Sigmoid colon (tissue), 7 donors: ENCODE data around the gene MEGF6. TPM values are rescaled to one million over a fixed set of nuclear protein-coding genes. Genes with fewer than 3 reads are reported as not detected.

Experiments
- DNase-seq: peaks from one replicate; pipeline ENCODE4 v3.0.0-alpha.2; 2019
- H3K27ac ChIP-seq, 4 donors: fragments of 200-600 bp; sonication (generic); one replicate each; pipeline ENCODE4 v1.5.1; 2016 to 2019; ENCODE audit warnings: mild to moderate bottlenecking in 1 of 4
- H3K27me3 ChIP-seq, 3 donors: fragments of 200-600 bp; sonication (generic); one replicate each; pipeline ENCODE4 v1.5.1; 2019; ENCODE audit warnings: mild to moderate bottlenecking in 1 of 3
- H3K36me3 ChIP-seq, 4 donors: fragments of 200-600 bp; sonication (generic); one replicate each; pipeline ENCODE4 v1.5.1; 2016 to 2019
- H3K4me1 ChIP-seq, 4 donors: fragments of 200-600 bp; sonication (generic); one replicate each; pipeline ENCODE4 v1.5.1; 2017 to 2019
- H3K4me3 ChIP-seq, 4 donors: fragments of 200-600 bp; sonication (generic); one replicate each; pipeline ENCODE4 v1.5.1; 2017 to 2019; ENCODE audit warnings: mild to moderate bottlenecking in 2 of 4, moderate library complexity in 1 of 4
- H3K9me3 ChIP-seq, 4 donors: fragments of 200-600 bp in 3 of 4; sonication (generic) in 3 of 4; one replicate each; pipeline versions ENCODE4 v1.5.1 to v1.6.1; 2013 to 2019
- EP300 ChIP-seq, 4 donors: sonication (generic); formaldehyde crosslinking; IDR thresholded peaks; one replicate each; pipeline ENCODE4 v1.6.1; 2017; ENCODE audit warnings: antibody characterized with exemption in 4 of 4
- POLR2A ChIP-seq, 2 donors: fragments of 450-650 bp; IDR thresholded peaks; one replicate each; pipeline ENCODE4 v1.6.1; 2016; ENCODE audit warnings: antibody characterized with exemption in 2 of 2, mild to moderate bottlenecking in 2 of 2, moderate library complexity in 2 of 2
- POLR2AphosphoS5 ChIP-seq, 4 donors: sonication (generic); formaldehyde crosslinking; IDR thresholded peaks; one replicate each; pipeline ENCODE4 v1.6.1; 2017; ENCODE audit warnings: antibody characterized with exemption in 4 of 4
- WGBS, 2 donors: extraction: QIAGEN DNeasy Blood & Tissue Kit; methylation state at CpG; one replicate each; pipeline ENCODE4 v1.1.7; 2013; 5-methylcytosine and 5-hydroxymethylcytosine counted together
- intact Hi-C: fragments of 100-400 bp; cut with DNase I; formaldehyde crosslinking; loops from one replicate; pipeline ENCODE4 v1.15.1; 2023
- polyA plus RNA-seq, 3 donors: library from polyadenylated mRNA; stranded (reverse); fragments of 200-250 nt; gene quantifications; one replicate each; pipeline ENCODE4 v1.2.3, GENCODE V29; 2013
- total RNA-seq, 4 donors: library from RNA; depleted of rRNA; stranded (reverse); fragments of >200 nt; gene quantifications; one replicate each; pipeline ENCODE4 v1.1.0, GENCODE V29; 2016
- TF ChIP-seq, protein P1 (sequence below), 4 experiments: fragments of 450-650 bp in 3 of 4; fragments of 200-600 bp in 1 of 4; IDR thresholded peaks; one replicate each; pipeline ENCODE4 v1.5.1; 2016 to 2019; ENCODE audit warnings: antibody characterized with exemption in 4 of 4, mild to moderate bottlenecking in 3 of 4, moderate library complexity in 2 of 4
- donor health status: healthy with polysubstance abuse.
- donor health status: Bipolar disorder and iron deficiency.
- donor health status: healthy.

Gene MEGF6
- total and polyA plus RNA-seq, 7 donors: 2.4 to 31.9 (median 7.8) TPM; not detected in 1

DNA sequence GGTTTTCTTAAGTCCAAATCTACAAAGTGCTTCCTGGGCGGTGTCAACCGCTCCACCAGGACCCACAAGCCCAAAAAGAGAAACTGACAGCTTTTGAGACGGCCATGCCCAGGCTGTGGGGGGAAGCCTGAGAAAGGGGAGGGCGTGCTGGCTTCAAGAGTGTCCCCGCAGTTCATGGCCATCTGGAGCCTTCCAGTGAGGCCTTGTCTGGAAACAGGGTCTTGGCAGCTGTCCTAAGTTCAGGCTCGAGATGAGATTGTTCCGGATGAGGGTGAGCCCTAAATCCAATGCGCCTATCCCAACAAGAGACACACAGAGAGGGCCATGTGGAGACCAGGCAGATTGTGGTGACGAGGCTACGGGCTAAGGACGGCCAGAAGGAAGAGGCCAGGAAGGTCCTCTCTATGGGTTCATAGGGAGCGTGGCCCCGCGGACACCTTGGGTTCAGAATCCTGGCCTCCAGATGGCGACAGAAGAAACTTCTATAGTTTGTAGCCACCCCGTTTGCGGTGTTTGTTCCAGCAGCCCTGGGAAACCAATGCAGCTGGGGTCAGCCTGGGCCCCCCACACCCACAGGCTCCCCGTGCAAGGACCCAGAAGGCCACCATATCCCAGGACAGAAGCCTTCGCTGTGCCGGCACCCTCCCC lies 86.6 kb downstream of the MEGF6 start:
- Histone ChIP-seq H3K4me3 (no peak overlapping the region), H3K27ac (no peak overlapping the region), H3K4me1 (peaks cover 0 to 8% (median 7%) of the 10 kb centered on the region in 4 donors), H3K36me3 (no peaks in the 10 kb centered on the region), H3K27me3 (peaks cover 0 to 1% (median 0%) of the 10 kb centered on the region in 3 donors), H3K9me3 (no peaks in the 10 kb centered on the region)
- TF ChIP-seq, protein P1, sequence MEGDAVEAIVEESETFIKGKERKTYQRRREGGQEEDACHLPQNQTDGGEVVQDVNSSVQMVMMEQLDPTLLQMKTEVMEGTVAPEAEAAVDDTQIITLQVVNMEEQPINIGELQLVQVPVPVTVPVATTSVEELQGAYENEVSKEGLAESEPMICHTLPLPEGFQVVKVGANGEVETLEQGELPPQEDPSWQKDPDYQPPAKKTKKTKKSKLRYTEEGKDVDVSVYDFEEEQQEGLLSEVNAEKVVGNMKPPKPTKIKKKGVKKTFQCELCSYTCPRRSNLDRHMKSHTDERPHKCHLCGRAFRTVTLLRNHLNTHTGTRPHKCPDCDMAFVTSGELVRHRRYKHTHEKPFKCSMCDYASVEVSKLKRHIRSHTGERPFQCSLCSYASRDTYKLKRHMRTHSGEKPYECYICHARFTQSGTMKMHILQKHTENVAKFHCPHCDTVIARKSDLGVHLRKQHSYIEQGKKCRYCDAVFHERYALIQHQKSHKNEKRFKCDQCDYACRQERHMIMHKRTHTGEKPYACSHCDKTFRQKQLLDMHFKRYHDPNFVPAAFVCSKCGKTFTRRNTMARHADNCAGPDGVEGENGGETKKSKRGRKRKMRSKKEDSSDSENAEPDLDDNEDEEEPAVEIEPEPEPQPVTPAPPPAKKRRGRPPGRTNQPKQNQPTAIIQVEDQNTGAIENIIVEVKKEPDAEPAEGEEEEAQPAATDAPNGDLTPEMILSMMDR (IDR thresholded peaks at IDR 0.05): no peak
- TF ChIP-seq POLR2AphosphoS5 (IDR thresholded peaks at IDR 0.05) (no peak), POLR2A (IDR thresholded peaks at IDR 0.05) (no peak), EP300 (IDR thresholded peaks at IDR 0.05) (no peak)
- intact Hi-C loops: no loop called here
- DNase-seq: no peak
- WGBS, 2 donors: 90 to 91% methylated on average over 20 of the region's 20 CpGs

DNA sequence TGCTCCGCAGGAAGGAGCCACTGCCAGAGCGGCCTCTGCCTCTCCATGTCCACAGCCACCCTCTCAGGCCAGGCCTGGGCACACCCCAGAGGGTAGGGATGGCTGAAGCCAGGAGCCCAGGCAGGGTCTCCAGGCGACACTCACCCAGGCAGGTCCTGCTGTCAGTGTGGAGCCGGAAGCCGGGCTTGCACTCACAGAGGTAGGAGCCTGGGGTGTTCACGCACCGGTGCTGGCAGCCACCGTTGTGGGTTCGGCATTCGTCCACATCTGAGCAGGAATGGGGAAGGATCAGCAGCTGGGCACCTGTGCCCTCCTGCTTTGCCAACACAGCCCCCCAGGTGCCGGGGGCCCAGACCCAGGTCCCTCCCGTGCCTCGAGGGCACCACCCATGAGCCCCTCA lies 87.3 kb downstream of the MEGF6 start:
- H3K9me3 ChIP-seq: no peaks in the 10 kb centered on the region
- TF ChIP-seq POLR2AphosphoS5 (IDR thresholded peaks at IDR 0.05) (no peak), POLR2A (IDR thresholded peaks at IDR 0.05) (no peak), EP300 (IDR thresholded peaks at IDR 0.05) (no peak)
- TF ChIP-seq, protein P1 (IDR thresholded peaks at IDR 0.05): no peak
- no peak for DNase-seq
- no peaks in the 10 kb centered on the region for H3K27me3 ChIP-seq
- intact Hi-C loops: no loop called here
- H3K4me3 ChIP-seq: no peak overlapping the region
- H3K4me1 ChIP-seq: peaks cover 0 to under 1% (median under 1%) of the 10 kb centered on the region in 4 donors
- 94 to 95% methylated on average over 13 of the region's 13 CpGs for WGBS, 2 donors
- no peaks in the 10 kb centered on the region for H3K36me3 ChIP-seq
- H3K27ac ChIP-seq: no peak overlapping the region

DNA sequence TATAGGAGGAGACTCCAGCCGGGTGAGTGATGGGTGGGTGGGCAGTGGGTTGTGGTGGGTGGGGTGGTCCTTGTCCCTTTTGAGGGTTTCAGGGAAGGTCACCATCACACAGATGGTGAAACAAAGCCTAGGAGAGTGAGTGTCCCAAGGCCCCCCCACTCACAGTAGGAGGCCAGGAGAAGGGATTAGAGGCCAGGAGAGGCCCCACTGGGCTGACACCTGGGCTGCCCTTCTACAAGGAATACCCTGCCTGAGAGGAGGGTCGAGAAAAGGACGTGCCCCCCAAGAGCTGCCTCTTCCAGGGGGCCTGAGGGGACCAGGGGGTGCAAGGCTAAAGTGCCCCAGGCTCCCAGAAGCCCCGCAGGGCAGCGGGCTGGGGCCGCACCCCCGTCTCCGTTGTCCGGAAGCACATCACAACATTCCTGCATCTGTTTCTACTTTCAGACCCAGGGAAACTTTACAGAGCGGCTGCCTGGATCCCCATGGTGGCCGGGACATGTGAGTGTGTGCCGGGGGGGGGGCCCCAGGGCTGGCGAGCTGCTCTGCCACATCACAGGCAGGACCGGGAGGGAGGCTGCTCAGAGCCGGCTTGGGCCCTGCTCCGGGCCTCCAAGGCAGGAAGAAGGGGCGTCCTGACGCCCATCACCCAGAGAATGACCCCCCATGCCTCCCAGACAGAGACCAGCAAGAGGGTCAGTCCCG lies 88.6 kb downstream of the MEGF6 start:
- H3K4me1 ChIP-seq: peaks cover 0 to 3% (median 0%) of the 10 kb centered on the region in 4 donors
- no peaks in the 10 kb centered on the region for H3K27me3 ChIP-seq
- H3K36me3 ChIP-seq: no peaks in the 10 kb centered on the region
- 82 to 86% methylated on average over 19 of the region's 19 CpGs for WGBS, 2 donors
- DNase-seq: no peak
- H3K27ac ChIP-seq: no peak overlapping the region
- TF ChIP-seq, protein P1 (IDR thresholded peaks at IDR 0.05): no peak
- TF ChIP-seq EP300 (IDR thresholded peaks at IDR 0.05) (no peak), POLR2A (IDR thresholded peaks at IDR 0.05) (no peak), POLR2AphosphoS5 (IDR thresholded peaks at IDR 0.05) (no peak)
- intact Hi-C loops: no loop called here
- H3K9me3 ChIP-seq: no peaks in the 10 kb centered on the region
- H3K4me3 ChIP-seq: no peak overlapping the region

DNA sequence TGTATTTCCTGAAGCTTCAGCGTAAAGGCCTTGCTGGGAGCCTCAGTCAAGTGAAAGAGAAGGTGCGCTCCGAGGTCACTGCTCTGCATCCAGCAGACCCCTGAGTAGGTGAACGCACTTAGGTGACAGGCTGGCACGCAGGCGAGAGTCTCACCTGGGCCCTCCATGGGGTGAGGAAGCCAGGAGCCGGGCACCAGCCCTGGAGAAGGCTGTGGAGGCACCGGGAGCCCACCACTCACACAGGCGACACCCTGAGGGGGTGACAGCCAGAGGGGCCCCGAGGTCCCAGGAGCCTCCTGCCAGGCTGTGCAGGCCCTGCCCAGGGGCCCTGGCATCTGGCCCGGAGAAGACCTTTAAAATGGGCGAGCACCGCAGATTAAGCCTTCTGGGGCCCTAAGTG lies 89.2 kb downstream of the MEGF6 start:
- H3K9me3 ChIP-seq: no peaks in the 10 kb centered on the region
- no peak overlapping the region for H3K4me3 ChIP-seq
- 93 to 95% methylated on average over 13 of the region's 13 CpGs for WGBS, 2 donors
- peaks cover 0 to 9% (median 2%) of the 10 kb centered on the region in 4 donors for H3K4me1 ChIP-seq
- TF ChIP-seq EP300 (IDR thresholded peaks at IDR 0.05) (no peak), POLR2AphosphoS5 (IDR thresholded peaks at IDR 0.05) (no peak)
- TF ChIP-seq, protein P1 (IDR thresholded peaks at IDR 0.05): no peak
- DNase-seq: no peak
- no peaks in the 10 kb centered on the region for H3K27me3 ChIP-seq
- H3K27ac ChIP-seq: no peak overlapping the region
- intact Hi-C loops: no loop called here
- H3K36me3 ChIP-seq: no peaks in the 10 kb centered on the region
